WI38 (cell line): ENCODE measurements around the gene PAIP2.
"Not testable (repeated sequence)": the region's sequence is repeated elsewhere in the genome, so short reads cannot be mapped to it uniquely, and the experiment has no call there.

ENCODE experiments used
- H3K4me3 ChIP-seq: 2 replicates; pipeline ENCODE4 v1.5.1; 2011; ENCODE audit warnings: low read depth, mild to moderate bottlenecking, control low read depth, low read length
- CTCF ChIP-seq: IDR thresholded peaks from 2 replicates; pipeline ENCODE4 v1.5.1; 2012; ENCODE audit warnings: low read depth, mild to moderate bottlenecking, control low read depth, low read length

The PAIP2 gene

GRCh38 chr5:139385061-139386049 lies 43.7 kb downstream of the PAIP2 start:
- no peak for TF ChIP-seq CTCF
- H3K4me3 ChIP-seq: peak overlapping the region; percentile 18

- H3K4me3 ChIP-seq: no peak overlapping the region
- TF ChIP-seq CTCF: no peak
These were observed 44.4 kb downstream of the PAIP2 start for GRCh38 chr5:139386050-139386438.

GRCh38 chr5:139386956-139387355 lies 45.3 kb downstream of the PAIP2 start:
- not testable (repeated sequence) for H3K4me3 ChIP-seq

- no peak for TF ChIP-seq CTCF
- no peak overlapping the region for H3K4me3 ChIP-seq
These were observed 46.0 kb downstream of the PAIP2 start for GRCh38 chr5:139387611-139388197.

- no peak overlapping the region for H3K4me3 ChIP-seq
- TF ChIP-seq CTCF: no peak
These were observed 46.7 kb downstream of the PAIP2 start for GRCh38 chr5:139388198-139388821.

GRCh38 chr5:139389701-139390638 lies 48.3 kb downstream of the PAIP2 start, which contains the start of gene MZB1:
TSS of gene MZB1 (minus strand) at chr5:139389913. CDS start at chr5:139389856, 57 bp downstream.
- H3K4me3 ChIP-seq: no peak within 1 kb of the TSS

More at GRCh38 chr5:139389701-139390638, 48.3 kb downstream of the PAIP2 start, which contains the start of gene MZB1:
- TF ChIP-seq CTCF: no peak
